Measurements from ENCODE around the gene LARGE2.

LARGE2 gene

DNA sequence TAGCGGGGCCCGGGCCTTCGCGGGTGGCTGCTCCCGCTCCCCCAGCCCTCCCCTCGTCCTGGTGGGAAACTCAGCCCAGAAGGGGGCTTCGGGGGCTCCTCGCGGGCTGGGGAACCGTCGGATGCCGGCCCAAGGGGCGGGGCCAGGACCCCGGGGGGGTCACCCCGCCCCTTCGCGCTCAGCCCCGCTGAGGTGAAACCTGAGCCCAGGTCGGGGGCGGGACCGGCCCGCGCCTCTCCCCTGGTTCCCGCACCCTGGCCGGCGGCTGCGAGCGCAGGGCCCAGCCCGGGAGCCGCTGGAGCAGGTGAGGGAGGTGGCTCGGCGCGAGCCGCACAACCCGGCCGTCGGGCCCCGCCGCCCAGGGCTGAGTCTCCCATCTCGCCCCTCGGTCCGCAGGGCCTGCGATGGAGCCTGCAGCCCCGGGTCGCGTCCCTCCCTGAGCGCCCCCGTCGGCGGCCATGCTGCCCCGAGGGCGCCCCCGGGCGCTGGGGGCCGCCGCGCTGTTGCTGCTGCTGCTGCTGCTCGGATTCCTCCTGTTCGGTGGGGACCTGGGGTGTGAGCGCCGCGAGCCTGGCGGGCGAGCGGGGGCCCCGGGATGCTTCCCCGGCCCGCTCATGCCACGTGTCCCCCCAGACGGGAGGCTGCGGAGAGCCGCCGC, at the start of gene LARGE2:
LARGE2 (plus strand) TSS at position 232 of the 658 bp plus-strand sequence; CDS start at position 459, 227 bp downstream.
- no peak for DNase-seq (ENCODE audit: low read depth in 2 of 3, low spot score in 2 of 3)

DNA sequence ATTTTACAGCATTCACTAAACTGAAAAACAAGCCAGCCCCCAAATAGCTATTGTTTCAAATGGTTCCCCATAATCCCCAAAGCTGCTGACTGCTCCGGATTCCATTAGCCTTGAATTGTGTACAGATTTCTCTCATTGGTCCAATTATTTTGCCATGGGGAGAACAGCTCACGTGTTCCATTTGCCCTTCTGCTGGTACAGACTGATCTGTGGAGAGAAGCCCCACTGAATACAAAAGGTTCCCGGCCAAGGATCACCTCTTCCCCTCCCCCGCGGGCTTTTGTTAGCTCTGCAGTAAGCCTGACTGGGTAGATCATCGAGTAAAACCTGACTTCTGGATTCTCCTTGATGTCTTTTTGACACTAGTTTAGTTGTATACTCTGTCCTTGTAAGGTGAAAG, 46.1 kb upstream of the LARGE2 start:
- DNase-seq (ENCODE audit: low read depth in 2 of 3, low spot score in 2 of 3), result no peak

DNA sequence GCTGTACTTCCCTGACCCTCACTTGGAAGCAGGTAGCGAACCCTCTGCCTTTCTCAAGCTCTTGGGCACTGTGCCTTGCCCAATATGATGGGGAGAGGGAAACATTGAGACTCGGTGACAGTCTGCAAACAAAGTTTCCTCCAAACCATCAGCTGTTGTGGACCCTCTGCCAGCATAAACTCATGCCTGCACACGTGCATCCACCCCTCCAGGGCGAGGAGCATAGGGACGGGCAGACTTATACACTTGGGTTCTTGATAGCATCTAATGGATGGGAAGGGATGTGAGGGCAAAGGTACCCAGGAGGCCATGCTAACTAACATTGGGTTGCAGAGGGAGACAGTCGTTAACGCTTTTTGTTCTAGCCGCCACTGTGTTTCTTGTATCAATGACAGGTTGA, 45.2 kb upstream of the LARGE2 start:
- no peak for DNase-seq (ENCODE audit: low read depth in 2 of 3, low spot score in 2 of 3)

DNA sequence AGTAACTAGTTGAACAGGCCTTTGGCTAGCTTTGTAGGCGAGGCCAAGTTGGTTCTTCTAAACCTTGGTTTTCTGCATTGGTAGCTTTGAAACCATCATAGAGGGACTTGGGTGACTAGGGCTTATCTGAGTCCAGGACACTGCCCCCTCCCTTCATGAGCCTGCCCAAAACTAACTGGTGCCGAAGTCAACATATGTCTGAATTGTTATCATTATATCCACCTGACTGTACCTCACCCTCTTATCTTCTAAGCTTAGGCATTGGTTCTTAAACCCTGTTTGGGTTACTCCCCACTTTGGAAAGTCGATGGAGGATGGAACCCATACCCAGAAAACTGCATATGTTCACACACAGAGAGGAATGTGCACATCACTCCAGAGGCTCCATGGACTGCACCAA, 44.6 kb upstream of the LARGE2 start:
- DNase-seq (ENCODE audit: low read depth in 2 of 3, low spot score in 2 of 3), result no peak

DNA sequence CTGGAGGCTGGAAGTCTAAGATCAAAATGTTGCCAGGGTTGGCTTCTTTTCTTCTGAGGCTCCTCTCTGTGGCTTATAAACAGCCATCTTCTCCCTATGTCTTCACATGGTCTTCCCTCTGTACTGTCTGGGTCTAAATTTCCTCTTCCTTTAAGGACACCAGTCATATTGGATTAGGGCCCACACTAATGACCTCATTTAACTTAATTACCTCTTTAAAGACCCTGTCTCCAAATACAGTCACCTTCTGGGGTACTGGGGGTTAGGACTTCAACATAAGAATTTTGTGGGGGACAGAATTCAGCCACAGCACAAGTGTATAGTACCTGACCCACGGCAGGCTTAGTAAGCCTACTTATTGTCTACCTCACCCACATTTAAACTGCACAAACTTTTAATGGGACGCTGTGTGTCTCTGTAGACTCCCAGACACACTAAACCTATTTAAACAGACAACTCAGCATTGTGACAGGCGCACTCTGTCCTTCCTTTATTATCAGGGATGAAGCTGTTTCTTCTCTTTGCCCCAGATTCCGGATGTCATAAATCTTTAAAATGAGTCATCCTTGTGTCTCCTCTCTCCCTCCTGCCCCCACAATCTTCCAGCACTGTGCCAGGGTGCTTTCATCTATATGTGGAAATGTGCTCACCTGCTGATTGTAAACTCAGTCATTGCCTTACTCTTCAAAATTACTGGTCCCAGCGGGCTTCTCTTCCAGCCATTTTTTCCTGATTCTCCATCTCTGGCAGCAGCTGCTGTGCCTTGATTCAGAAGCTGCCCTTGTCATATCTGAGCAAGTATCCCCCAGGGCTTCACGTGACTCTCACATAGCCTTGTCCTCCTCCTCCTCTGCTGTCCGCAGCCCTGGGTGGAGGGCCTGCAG, 42.4 kb upstream of the LARGE2 start:
- DNase-seq (ENCODE audit: low read depth in 2 of 3, low spot score in 2 of 3), result no peak

DNA sequence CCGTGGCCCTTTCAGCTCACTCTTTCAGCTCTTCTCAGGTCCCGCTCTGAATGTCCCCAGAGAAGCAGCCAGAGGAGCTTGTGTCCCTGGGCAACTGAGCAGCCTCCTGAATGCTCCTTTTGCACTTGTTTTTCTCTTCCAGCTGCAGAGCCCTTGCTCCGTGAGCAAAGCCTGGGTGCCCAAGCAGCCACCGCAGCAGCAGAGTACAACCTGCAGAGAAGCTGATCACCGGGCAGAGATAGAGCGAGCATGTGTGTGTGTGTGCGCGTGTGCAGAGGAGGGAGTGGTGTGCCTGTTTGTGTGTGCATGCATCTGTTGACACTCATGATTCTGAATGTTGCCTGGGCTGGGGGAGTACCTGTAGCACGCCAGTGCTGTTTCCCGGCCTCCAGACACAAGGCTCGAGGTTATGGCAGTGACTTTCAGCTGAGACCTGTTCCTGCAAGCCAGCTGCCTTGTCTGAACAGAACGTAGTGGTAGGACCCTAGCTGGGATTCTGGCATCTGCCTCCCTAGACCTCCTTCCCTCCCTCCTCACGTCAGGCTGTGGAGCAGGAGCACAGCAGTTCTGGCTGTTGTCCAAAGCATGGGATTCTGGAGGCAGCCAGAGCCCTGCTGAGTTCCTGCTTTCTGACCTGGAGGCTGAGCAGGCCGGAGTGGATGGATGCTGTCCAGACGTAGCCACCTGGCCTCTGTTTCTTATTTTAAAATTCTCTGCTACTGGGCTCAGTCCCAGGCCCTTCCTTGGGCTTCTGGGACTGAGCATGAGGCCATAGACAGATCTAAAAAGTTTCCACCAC, 41.5 kb upstream of the LARGE2 start:
- no peak for DNase-seq (ENCODE audit: low read depth in 2 of 3, low spot score in 2 of 3)

DNA sequence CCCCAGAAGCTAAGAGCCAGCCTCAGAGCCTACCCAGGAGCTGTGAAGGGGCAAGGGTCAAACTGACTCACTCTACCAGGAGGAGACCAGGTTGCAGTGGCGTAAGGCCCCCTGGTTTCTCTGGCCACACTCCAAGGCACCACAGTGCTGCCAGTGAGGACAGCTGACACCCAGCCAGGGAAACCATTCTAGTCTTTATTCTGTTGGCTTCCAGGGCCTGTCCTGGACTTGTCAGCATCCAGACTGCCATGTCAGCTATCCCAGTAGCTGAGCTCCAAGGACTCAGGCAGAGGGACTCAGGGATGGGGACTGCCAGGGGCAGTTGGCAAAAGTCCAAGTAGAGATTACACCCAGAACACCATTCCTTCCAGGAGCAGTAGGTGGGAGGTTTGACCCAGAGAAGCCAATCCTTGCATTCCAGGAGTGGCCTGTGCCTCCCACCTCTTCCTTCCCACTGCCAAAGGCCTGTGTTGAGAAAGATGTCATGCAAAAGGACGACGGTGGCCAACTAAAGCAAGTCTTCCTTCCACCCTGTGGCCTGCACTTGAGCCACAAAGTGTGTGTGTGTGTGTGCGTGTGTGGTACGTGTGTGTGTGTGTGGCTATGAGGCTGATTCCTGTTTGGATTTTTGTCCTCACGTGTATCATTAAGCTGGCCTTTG, 40.6 kb upstream of the LARGE2 start:
- DNase-seq (ENCODE audit: low read depth in 2 of 3, low spot score in 2 of 3), result no peak

DNA sequence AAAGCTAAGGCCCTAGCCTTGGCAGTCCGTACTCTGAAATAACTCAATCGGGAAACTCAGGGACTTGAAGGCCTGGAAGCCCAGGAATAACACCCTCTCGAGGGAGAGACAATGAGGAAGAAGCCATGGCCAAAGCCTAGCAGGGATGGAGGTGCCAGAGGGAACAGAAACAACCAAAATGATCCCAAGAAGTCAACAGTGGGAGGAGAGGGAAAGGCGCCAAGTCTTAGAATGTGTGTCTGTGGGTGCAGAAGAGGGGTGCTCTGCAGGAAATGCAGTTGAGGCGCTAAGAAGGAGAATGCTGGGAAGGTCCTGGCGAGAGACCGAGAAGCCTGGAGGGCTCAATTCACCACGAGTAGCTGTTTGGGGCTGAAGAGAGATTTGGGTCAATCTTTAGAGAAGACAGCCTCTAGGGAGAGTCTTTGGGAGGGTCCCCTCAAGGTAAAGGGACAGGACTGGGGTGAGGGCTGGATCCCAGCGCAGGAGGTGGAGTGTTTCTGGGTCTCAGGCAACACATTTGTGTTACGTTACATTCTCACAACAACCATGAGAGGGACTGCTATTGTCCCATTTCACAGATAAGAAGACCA, 37.8 kb upstream of the LARGE2 start:
- DNase-seq (ENCODE audit: low read depth in 2 of 3, low spot score in 2 of 3), result no peak

DNA sequence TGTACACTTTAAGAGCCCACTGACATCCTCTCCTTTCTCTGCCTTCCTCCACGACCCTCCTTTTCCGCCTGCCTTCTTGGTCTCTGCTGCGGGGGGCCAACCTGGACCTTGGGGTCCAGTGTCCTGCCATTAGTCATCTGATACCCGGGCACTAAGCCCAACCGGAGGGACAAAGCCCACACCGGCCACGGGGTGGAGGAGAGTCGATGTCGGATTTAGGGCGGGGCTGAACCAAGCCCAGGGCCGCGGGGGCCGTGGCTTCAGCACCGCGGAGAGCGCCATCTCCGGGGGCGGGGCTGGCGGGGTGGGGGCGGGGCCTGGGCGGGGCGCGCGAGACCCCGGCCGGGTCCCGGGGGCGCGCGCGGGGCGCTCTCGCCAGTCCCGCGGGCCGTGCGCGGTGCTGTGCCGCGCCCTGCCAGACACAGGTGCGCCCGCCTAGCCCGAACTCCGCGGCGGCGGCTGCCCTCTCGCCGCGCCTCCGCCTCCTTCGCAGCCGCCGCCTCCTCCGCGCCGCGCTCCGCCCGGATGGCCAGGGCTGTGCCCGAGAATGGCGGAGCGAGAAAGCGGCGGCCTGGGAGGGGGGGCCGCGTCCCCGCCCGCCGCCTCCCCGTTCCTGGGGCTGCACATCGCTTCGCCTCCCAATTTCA, 37.1 kb upstream of the LARGE2 start, which contains the start of gene MAPK8IP1:
MAPK8IP1 (plus strand) TSS at position 378 of the 647 bp plus-strand sequence; CDS start at position 548, 170 bp downstream.
- DNase-seq (ENCODE audit: low read depth in 2 of 3, low spot score in 2 of 3), result peak in 2 of 3 experiments; percentile 23 to 27

DNA sequence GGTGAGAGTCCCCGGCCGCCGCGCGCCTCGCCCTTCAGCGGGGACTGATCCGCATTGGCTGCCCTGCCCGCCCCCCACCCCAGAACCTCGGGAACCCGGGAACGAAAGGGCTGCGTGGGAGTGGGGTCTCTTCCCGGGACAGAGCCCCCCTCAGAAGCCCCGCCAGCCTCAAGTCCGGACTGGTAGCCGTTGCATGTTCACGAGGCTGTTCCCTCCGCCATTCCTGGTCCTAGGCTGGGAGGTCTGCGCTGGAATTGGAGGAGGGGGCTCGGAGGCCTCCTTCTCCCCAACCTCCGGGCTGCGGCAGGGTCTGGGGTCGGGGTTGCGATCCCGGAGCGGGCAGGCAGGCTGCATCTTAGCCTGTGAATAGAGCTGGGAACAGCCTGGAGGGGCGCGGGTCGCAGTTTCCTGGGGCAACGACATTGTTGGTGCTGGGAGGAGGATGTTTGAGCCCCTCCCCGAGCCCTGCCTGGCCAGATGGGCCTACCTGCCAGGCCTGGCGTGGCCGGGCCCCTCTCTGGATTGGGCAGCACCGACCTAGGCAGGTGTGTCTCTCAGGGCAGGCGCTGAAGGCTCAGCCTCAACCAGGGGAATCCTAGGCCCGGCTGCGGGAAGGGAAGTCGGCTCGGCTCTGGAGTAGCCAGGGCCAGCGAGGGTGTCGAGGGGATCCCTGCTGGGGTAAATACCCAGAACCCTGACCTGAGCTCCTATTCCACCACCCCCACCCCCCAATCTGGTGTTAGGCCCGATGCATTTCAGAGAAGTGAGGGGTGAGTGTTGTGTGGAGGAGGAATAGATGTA, 36.3 kb upstream of the LARGE2 start:
- no peak for DNase-seq (ENCODE audit: low read depth in 2 of 3, low spot score in 2 of 3)

DNA sequence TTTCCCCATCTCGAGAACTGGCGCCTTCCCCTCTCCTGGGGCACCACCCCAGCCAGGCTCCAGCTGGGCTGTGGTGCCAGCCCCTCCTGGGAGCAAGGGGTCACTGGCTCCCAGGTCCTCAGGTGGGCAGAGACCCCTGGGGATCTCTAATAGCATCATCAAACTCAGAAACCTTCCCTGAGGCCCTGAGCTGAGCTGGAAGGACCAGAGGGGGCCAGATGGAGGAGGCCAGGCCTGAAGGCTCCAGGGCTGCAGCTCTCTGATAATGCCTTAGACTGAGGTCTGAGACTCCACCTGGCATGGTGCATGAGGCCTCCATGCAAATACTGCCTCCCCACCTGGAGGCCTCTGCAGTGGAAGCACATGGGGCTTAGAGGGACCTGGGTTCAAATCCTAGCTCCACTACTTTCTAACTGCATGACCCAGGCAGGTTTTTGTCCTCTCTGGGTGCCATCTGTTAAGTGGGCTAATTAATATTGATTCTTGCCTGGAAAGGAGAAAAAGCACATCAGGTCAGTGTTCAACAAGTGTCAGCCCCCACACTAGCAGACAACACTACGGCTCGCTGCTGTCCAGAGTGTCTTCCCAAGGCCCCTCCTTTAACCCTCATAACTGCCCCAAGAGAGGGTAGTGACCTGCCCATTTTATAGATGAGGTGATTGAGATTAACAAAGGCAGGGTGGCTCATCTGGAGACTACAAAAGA, 35.5 kb upstream of the LARGE2 start:
- DNase-seq (ENCODE audit: low read depth in 2 of 3, low spot score in 2 of 3), result no peak

DNA sequence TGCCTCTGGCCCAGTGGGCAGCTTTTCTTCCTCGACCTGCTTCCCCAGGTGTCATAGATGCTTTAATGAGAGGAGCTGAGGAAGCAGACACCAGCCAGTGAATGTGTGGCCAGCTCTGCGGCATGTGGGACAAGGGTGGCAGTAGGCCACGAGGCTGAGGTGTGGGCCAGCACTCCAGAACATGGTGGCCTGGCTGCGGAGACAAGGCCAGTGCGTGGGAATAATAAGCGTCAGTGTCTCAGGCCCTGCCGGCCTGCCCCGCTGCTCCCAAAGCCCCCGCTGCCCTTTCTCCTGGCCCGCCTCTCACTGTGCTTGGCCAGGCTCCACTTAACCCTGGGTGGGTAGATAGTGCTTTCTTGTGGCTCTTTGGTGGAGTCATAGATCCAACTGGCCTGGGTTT, 34.9 kb upstream of the LARGE2 start:
- DNase-seq (ENCODE audit: low read depth in 2 of 3, low spot score in 2 of 3), result no peak

DNA sequence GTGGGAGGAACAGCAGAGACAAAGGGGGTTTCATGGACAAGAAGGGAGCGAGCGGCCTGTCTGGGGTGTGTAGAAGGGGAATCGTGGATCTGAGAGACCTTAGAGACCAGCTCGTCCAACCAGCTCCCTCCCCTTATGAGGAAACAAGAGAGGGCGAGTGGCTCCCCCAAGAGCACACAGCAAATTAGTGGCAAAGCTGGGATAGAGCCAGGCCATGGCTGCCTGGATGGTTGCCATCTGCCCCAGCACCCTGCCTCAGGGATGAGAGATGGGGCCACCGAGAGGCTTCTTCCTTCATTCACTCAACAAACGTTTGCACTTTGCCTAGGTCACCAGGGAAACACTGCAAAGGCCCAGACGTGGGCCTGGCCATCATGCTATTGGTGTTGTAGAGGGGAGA, 32.9 kb upstream of the LARGE2 start:
- DNase-seq (ENCODE audit: low read depth in 2 of 3, low spot score in 2 of 3), result no peak

DNA sequence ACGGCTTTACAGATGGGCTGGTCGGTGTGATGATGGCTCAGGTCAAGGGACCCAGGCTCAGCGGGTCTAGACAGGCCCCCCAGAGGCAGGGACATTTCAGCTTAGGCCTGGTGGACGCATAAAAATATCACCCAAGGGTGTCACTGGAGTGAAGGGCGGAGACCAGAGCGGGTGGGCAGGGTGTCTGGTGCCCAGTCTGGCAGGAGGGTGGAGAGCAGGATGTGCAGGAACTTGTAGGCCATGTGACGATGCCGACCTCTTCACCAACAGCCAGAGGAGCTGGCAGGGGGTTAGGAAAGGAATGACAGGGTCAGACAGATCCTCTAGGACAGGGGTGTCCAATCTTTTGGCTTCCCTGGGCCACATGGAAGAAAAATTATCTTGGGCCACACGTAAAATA, 32.5 kb upstream of the LARGE2 start:
- no peak for DNase-seq (ENCODE audit: low read depth in 2 of 3, low spot score in 2 of 3)

DNA sequence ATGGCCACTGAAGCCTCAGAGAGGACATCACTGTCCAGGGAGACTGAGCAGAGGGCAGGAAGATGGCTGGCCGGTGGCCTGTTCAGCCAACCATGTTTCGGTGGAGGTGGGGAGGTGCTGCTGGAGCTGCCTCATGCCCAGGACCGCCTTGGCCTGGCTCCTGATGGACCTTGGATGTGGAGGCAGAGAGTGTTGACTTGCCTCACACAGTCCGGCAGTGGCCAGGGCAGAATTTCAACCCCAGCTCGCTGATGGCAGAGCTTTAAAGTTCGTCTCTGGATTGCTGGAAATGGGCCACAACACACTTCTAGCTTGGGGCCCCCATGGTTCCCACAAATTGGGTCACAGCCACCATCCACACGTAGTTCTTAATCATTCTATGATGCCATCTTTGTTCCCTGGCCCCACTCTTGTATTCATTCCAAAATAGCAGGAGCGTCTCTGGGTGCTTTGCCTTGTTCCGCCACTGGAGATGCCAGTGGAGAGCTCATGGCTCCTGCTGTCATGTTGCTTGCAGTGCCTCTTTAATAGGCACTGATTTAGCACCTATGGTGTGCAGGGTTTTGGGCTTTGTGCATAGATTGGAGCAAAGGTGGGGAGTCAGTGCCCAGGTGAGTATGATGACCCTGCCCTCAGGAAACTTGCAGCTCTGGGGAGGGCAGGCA, 31.4 kb upstream of the LARGE2 start:
- DNase-seq (ENCODE audit: low read depth in 2 of 3, low spot score in 2 of 3), result no peak

DNA sequence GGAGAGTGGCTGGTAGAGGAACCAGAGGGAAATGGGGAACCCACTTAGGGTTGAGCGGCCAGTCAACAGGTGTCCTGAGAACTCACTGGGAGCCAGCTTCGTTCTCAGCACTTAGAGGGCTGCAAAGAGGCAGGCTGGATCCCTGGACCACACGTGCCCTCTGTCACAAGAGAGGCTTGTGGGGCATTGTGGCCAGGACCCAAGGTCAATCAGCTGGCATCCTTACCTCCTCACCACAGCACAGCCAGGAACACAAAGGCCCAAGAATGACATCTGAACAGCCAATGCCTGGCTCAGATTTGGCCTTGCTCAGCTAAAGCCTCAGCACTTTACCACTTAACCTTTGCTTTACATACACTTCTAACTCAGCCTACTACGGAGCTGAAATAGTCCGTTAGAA, 29.6 kb upstream of the LARGE2 start:
- DNase-seq (ENCODE audit: low read depth in 2 of 3, low spot score in 2 of 3), result no peak

DNA sequence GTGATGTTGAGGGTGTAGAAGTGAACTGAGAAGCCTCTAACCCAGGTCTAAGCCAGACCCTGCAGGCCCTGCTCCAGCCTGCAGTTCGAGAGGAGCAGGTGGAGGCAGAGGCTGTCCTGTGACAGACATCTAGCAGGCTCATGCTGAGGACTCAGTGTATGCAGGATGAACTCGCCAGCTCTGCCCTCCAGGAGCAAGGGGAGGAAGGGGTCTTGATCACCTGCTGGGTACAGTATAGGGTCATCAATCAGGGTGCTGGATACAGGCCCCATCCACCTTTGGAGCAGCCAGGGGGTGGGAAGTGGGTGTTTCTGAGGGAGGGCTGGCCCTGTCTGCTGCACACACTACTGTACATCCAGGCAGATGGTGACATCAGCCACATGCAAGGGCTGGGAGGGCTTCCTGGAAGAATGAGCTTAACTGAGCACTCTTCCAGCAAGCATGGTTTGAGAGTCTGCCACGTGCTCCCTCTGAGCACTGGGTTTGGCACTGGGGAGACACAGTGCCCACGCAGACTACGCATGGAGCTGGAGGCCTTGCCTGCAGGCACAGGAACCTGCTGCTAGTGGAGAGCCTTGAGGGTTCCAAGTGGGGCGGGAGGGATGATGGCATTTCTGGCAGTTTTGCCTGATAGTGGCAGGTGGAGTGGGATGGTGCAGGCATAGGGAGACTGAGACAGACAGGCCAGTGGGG, 27.8 kb upstream of the LARGE2 start:
- no peak for DNase-seq (ENCODE audit: low read depth in 2 of 3, low spot score in 2 of 3)

All from activated CD8-positive, alpha-beta memory T cell treated with anti-CD3 and anti-CD28 coated beads for 48 hours (primary cell).